ENCODE measurements around the gene ORM1. TPM values are rescaled to one million over a fixed set of nuclear protein-coding genes. Genes with fewer than 3 reads are reported as not detected.

ORM1 gene
- total and polyA plus RNA-seq, 10 of the 15 experiments (the other 5 are each of a cell fraction or from before 2014, with no cell fraction given) = 4.4 TPM; not detected in 9

DNA sequence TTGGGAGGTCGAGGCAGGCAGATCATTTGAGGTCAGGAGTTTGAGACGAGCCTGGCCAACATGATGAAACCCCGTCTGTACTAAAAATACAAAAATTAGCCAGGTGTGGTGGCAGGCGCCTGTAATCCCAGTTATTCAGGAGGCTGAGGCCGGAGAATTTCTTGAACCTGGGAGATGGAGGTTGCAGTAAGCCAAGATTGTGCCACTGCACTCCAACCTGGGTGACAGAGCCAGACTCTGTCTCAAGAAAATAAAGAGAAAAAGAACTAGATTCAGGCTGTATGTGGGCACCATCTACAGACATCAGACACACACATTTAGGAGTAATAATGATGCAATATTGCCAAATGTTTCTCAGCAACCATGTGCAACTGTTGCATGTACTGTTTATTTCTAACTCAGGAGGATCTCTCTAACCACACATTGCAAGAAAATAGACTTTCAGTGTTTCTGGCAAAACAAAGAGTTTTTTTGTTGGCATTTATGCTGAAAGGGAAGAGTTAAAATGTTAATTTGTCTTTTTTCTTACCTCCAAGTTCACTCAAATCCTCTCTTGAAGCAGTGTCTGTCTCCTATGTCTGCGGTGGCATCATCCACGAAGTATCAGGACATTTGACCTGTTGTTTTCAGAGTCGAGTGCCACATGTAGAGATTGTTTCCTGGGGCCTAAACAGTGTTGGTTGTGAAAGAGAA is 5.1 kb upstream of the ORM1 start:
- no peaks in the 10 kb centered on the region for H3K9me3 ChIP-seq (replicated peaks; ENCODE audit: control insufficient read depth, insufficient read depth, low read length)
- no peak overlapping the region for H3K9ac ChIP-seq (ENCODE audit: control insufficient read depth, insufficient read depth, low read length)
- no peak overlapping the region for H3K4me3 ChIP-seq
- ChIA-PET CTCF (interaction anchor here (1.4 kb wide), 1 partner anchor 27 kb away, joined by 4 read pairs; no protein-coding TSS in a partner anchor), SMC1A (ENCODE audit: uncharacterized antibody, unreplicated experiment) (no interaction called here), RAD21 (ENCODE audit: unreplicated experiment) (no interaction called here), POLR2A (no interaction called here)
- TF ChIP-seq TARDBP (IDR thresholded peaks at IDR 0.05; ENCODE audit: borderline replicate concordance) (no peak), CEBPB (IDR thresholded peaks at IDR 0.05; ENCODE audit: borderline replicate concordance in 1 of 2, low read depth in 2 of 2, low read length in 2 of 2) (peak in 1 of 2 experiments; percentile 22; a peak in 1 of 4 replicates)
- DNase-seq (ENCODE audit: low read depth, low spot score) (no peak), ATAC-seq (no peak), FAIRE-seq (no peak)
- no peak overlapping the region for H2AFZ ChIP-seq (ENCODE audit: control insufficient read depth, low read depth, low read length)
- no peaks in the 10 kb centered on the region for H4K20me1 ChIP-seq (ENCODE audit: control insufficient read depth, insufficient read depth)
- no peaks in the 10 kb centered on the region for H3K36me3 ChIP-seq (ENCODE audit: control insufficient read depth in 2 of 2, insufficient read depth in 2 of 2, low read length in 1 of 2)
- 28% methylated on average over 8 of the region's 8 CpGs for WGBS (ENCODE audit: insufficient coverage, insufficient replicate concordance, low lambda C conversion rate, missing lambda C conversion rate)
- H3K27me3 ChIP-seq (replicated peaks in 1 of 2; ENCODE audit: control insufficient read depth in 2 of 2, insufficient read depth in 2 of 2, low read length in 1 of 2) = no peaks in the 10 kb centered on the region
- in situ Hi-C loops (cut with MboI) (no loop called here), intact Hi-C loops (cut with micrococcal nuclease; ENCODE audit: unreplicated experiment) (no loop called here)
- H3K4me1 ChIP-seq (ENCODE audit: control insufficient read depth, insufficient read depth, low read length) = no peaks in the 10 kb centered on the region
- no peak overlapping the region for H3K27ac ChIP-seq (ENCODE audit: control insufficient read depth, insufficient read depth)
- no TSS peak for BruUV-seq (replicated peaks)
- H3K4me2 ChIP-seq (ENCODE audit: control insufficient read depth, insufficient read depth) = no peak overlapping the region
- H3K79me2 ChIP-seq (ENCODE audit: control insufficient read depth, insufficient read depth, low read length) = no peaks in the 10 kb centered on the region

DNA sequence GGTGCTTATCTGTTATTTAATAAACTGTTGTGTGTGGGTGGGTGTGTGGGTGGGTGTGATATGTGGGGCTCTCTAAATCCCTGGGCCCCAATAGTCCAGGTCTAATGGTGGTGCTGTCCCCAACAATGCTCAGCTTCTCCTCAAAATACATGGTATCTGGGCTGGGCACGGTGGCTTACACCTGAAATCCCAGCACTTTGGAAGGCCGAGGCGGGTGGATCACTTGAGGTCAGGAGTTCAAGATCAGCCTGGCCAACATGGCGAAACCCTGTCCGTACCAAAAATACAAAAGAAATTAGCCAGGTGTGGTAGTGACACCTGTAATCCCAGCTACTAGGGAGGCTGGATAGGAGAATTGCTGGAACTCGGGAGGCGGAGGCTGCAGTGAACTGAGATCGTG is 4.5 kb upstream of the ORM1 start:
- Histone ChIP-seq H3K4me3 (no peak overlapping the region), H3K27me3 (replicated peaks in 1 of 2; ENCODE audit: control insufficient read depth in 2 of 2, insufficient read depth in 2 of 2, low read length in 1 of 2) (no peaks in the 10 kb centered on the region), H4K20me1 (ENCODE audit: control insufficient read depth, insufficient read depth) (no peaks in the 10 kb centered on the region), H3K4me2 (ENCODE audit: control insufficient read depth, insufficient read depth) (no peak overlapping the region), H3K79me2 (ENCODE audit: control insufficient read depth, insufficient read depth, low read length) (no peaks in the 10 kb centered on the region), H2AFZ (ENCODE audit: control insufficient read depth, low read depth, low read length) (no peak overlapping the region), H3K4me1 (ENCODE audit: control insufficient read depth, insufficient read depth, low read length) (no peaks in the 10 kb centered on the region), H3K9ac (ENCODE audit: control insufficient read depth, insufficient read depth, low read length) (no peak overlapping the region), H3K27ac (ENCODE audit: control insufficient read depth, insufficient read depth) (no peak overlapping the region), H3K36me3 (ENCODE audit: control insufficient read depth in 2 of 2, insufficient read depth in 2 of 2, low read length in 1 of 2) (no peaks in the 10 kb centered on the region), H3K9me3 (replicated peaks; ENCODE audit: control insufficient read depth, insufficient read depth, low read length) (no peaks in the 10 kb centered on the region)
- no peak for DNase-seq (ENCODE audit: low read depth, low spot score)
- RAD21 ChIA-PET (ENCODE audit: unreplicated experiment) = no interaction called here
- 64% methylated on average over 8 of the region's 8 CpGs for WGBS (ENCODE audit: insufficient coverage, insufficient replicate concordance, low lambda C conversion rate, missing lambda C conversion rate)
- BruUV-seq (replicated peaks) = no TSS peak
- CTCF ChIA-PET = no interaction called here
- no peak for ATAC-seq
- intact Hi-C loops (cut with micrococcal nuclease; ENCODE audit: unreplicated experiment) (no loop called here), in situ Hi-C loops (cut with MboI) (no loop called here)
- POLR2A ChIA-PET = no interaction called here
- TF ChIP-seq EZH2 (IDR thresholded peaks at IDR 0.05; ENCODE audit: borderline replicate concordance, control insufficient read depth, low read depth, low read length) = no peak
- no peak for FAIRE-seq
- SMC1A ChIA-PET (ENCODE audit: uncharacterized antibody, unreplicated experiment) = no interaction called here

Measured in GM12878 (cell line).